Astrocyte of the spinal cord (primary cell): ENCODE data around the gene NOS2.

ENCODE experiments used
- DNase-seq: peaks from one replicate; pipeline ENCODE4 v3.0.0; 2011; ENCODE audit warnings: low read depth, low spot score
- H3K4me3 ChIP-seq: 2 replicates; pipeline ENCODE4 v1.5.1; 2011; ENCODE audit warnings: low read depth, mild to moderate bottlenecking, low read length, moderate library complexity
- in situ Hi-C: cut with HindIII; loops from 2 replicates; pipeline ENCODE4 v1.10.0; 2017; ENCODE audit warnings: low sequenced_read_pairs
- TF ChIP-seq, protein P1 (sequence below): IDR thresholded peaks from 2 replicates; pipeline ENCODE4 v1.5.1; 2012; ENCODE audit warnings: low read depth, mild to moderate bottlenecking, low read length, inconsistent platforms

The NOS2 gene

DNA sequence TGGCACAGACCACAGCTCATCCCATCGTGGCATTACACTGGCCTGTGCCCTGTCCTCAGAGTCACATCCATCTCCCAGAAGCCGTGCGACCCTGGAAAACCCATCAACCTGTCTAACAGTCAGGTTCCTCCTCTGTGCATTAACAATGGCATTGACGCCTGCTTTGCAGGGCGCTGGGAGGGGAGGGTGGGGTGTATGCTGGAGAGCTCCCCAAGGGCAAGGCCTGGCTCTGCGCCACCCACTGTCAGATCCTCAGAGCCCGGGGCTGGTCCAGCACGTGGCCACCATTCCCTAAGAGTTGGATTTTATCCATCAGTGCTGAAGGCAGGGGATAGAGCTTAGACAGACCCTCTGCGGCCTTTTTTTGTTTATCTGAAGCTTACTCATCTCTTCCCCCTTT, 28.7 kb downstream of the NOS2 start:
- in situ Hi-C loops, result no loop called here
- TF ChIP-seq, protein P1, sequence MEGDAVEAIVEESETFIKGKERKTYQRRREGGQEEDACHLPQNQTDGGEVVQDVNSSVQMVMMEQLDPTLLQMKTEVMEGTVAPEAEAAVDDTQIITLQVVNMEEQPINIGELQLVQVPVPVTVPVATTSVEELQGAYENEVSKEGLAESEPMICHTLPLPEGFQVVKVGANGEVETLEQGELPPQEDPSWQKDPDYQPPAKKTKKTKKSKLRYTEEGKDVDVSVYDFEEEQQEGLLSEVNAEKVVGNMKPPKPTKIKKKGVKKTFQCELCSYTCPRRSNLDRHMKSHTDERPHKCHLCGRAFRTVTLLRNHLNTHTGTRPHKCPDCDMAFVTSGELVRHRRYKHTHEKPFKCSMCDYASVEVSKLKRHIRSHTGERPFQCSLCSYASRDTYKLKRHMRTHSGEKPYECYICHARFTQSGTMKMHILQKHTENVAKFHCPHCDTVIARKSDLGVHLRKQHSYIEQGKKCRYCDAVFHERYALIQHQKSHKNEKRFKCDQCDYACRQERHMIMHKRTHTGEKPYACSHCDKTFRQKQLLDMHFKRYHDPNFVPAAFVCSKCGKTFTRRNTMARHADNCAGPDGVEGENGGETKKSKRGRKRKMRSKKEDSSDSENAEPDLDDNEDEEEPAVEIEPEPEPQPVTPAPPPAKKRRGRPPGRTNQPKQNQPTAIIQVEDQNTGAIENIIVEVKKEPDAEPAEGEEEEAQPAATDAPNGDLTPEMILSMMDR, result no peak
- no peak overlapping the region for H3K4me3 ChIP-seq
- no peak for DNase-seq

DNA sequence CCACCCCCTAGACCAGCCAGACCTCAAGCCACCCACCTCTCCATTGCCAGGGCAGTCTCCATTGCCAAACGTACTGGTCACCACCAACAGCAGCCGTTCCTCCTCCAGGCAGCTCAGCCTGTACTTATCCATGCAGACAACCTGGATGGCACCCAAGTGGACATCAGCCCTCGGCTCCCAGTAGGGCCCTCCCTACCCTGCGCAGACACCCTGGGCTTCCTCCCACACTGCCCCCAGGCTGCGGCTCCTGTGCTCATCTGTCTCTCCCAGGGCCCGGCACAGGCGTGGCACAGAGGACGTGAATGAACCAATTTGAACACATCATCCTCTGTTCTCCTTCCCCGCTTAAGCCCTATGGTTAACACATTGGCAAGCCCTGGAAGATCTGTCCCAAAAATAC, 29.5 kb downstream of the NOS2 start:
- TF ChIP-seq, protein P1, result no peak
- no peak for DNase-seq
- H3K4me3 ChIP-seq, result no peak overlapping the region
- in situ Hi-C loops, result no loop called here

- H3K4me3 ChIP-seq, result no peak overlapping the region
- TF ChIP-seq, protein P1, result no peak
- DNase-seq, result no peak
- in situ Hi-C loops, result no loop called here
These were observed 31.4 kb downstream of the NOS2 start for GRCh38 chr17:27768858-27769410.

DNA sequence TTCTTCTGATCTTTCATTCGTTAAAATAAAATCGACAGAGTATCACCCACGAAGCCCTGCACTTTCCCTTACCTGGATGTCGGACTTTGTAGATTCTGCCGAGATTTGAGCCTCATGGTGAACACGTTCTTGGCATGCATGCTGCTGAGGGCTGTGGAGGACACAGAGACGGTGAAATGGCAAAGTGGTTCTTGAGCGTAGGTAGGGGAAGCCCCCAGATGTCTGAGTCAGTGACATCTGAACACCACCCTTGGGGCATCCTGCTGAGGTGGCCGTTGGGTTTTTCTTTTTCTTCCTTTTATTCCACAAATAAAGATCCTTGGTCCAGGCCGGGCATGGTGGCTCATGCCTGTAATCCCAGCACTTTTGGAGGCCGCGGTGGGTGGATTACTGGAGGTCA, 33.9 kb downstream of the NOS2 start:
- DNase-seq, result no peak
- in situ Hi-C loops, result no loop called here
- TF ChIP-seq, protein P1, result no peak
- no peak overlapping the region for H3K4me3 ChIP-seq

DNA sequence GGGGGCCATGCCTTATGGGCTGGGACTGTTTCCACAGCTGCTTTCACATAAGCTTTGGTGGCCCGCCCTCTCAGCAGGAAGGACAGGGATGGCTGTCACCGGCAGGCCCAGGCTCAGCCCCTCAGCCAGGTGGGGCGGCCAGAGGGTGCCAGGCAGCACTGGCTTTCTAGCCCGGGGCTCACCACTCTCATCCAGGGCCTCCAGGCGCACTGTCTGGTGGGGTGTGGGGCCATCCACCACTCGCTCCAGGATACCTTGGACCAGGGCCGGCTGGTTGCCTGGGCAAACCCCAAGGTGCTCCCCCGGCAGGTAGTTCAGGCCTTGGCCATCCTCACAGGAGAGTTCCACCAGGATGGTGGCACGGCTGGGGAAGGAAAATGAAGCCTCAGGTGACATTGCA, 35.0 kb downstream of the NOS2 start:
- DNase-seq, result no peak

DNA sequence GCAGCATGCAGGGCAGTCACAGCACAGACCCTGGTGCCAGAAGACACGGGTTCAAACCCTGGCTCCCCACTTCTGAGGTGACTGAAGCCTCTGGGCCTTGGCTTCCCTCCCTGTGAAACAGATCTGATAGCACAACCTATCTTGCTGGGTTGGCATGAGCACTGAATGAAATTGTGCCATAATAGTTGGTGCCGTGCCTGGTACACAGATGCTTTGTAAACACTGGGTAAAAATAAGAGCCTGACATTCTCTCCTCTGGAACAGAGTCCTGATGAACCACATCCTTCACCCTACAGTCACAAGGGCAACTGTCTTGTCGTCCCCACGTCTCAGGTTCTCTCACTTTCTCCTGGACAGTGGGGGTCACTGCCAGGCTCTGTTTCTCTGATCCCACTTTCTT, 35.7 kb downstream of the NOS2 start:
- in situ Hi-C loops, result no loop called here
- no peak overlapping the region for H3K4me3 ChIP-seq
- DNase-seq, result no peak
- TF ChIP-seq, protein P1, result no peak

More for the DNA sequence above, 35.0 kb downstream of the NOS2 start:
- no peak overlapping the region for H3K4me3 ChIP-seq
- TF ChIP-seq, protein P1, result no peak
- in situ Hi-C loops, result no loop called here
